OCI-LY1 (cell line): Measurements from ENCODE around the gene THRSP.
A peak's percentile ranks its signal among the peaks of the same experiment; 100 is the strongest.

ENCODE experiments used
- H2AFZ ChIP-seq: fragments of 200-600 bp; sonication (generic), shearing (Covaris generic); 2 replicates; pipeline ENCODE4 v1.6.0; 2014; ENCODE audit warnings: antibody characterized with exemption, mild to moderate bottlenecking, low read length
- H3F3A ChIP-seq: fragments of 200-600 bp; sonication (generic), shearing (Covaris generic); 2 replicates; pipeline ENCODE4 v1.6.0; 2014; ENCODE audit warnings: mild to moderate bottlenecking, antibody characterized with exemption, low read length, moderate library complexity; ENCODE audit not compliant: insufficient read depth
- H3K27ac ChIP-seq: fragments of 200-600 bp; sonication (generic); 2 replicates; pipeline ENCODE4 v1.5.1; 2014; ENCODE audit warnings: low read length, mixed run types, mild to moderate bottlenecking, low read depth; ENCODE audit not compliant: poor library complexity, severe bottlenecking
- H3K27me3 ChIP-seq: fragments of 200-600 bp; sonication (generic); 2 replicates; pipeline ENCODE4 v1.6.0; 2014; ENCODE audit warnings: antibody characterized with exemption, mild to moderate bottlenecking, low read length, moderate library complexity; ENCODE audit not compliant: insufficient read depth
- H3K36me3 ChIP-seq: fragments of 200-600 bp; sonication (generic); 2 replicates; pipeline ENCODE4 v1.6.1; 2014; ENCODE audit warnings: mild to moderate bottlenecking, antibody characterized with exemption, low read length, moderate library complexity, mixed read lengths; ENCODE audit not compliant: insufficient read depth
- H3K4me1 ChIP-seq: fragments of 200-600 bp; sonication (generic); 2 replicates; pipeline ENCODE4 v1.5.1; 2014; ENCODE audit warnings: mild to moderate bottlenecking, low read length, moderate library complexity; ENCODE audit not compliant: insufficient read depth, severe bottlenecking
- H3K4me2 ChIP-seq: fragments of 200-600 bp; sonication (generic), shearing (Covaris generic); 2 replicates; pipeline ENCODE4 v1.6.1; 2014; ENCODE audit warnings: low read length
- H3K4me3 ChIP-seq: fragments of 200-600 bp; sonication (generic); 2 replicates; pipeline ENCODE4 v1.5.1; 2014; ENCODE audit warnings: low read length, low read depth, mild to moderate bottlenecking, mixed read lengths; ENCODE audit not compliant: poor library complexity, severe bottlenecking
- H3K79me2 ChIP-seq: fragments of 200-600 bp; shearing (Covaris generic); 2 replicates; pipeline ENCODE4 v1.6.1; 2016; ENCODE audit warnings: mixed run types, low read length, mixed read lengths; ENCODE audit not compliant: insufficient read depth
- H3K9ac ChIP-seq: fragments of 200-600 bp; sonication (generic), shearing (Covaris generic); 2 replicates; pipeline ENCODE4 v1.6.1; 2014; ENCODE audit warnings: mild to moderate bottlenecking, low read length, mixed read lengths
- H3K9me2 ChIP-seq: fragments of 200-600 bp; sonication (generic), shearing (Covaris generic); 2 replicates; pipeline ENCODE4 v1.6.1; 2014; ENCODE audit warnings: low read depth, mild to moderate bottlenecking, low read length, mixed read lengths
- H3K9me3 ChIP-seq: fragments of 200-600 bp; shearing (Covaris generic); 2 replicates; pipeline ENCODE4 v1.6.1; 2014; ENCODE audit warnings: low read length, mixed read lengths
- H4K20me1 ChIP-seq: fragments of 200-600 bp; sonication (generic), shearing (Covaris generic); 2 replicates; pipeline ENCODE4 v1.6.0; 2016; ENCODE audit warnings: mild to moderate bottlenecking, low read length; ENCODE audit not compliant: insufficient read depth
- EZH2 ChIP-seq: fragments of 200-600 bp; sonication (generic), shearing (Covaris generic); IDR thresholded peaks from 2 replicates; pipeline ENCODE4 v1.8.0; 2017; ENCODE audit warnings: borderline replicate concordance, mixed run types, mild to moderate bottlenecking, antibody characterized with exemption, low read length, moderate library complexity, mixed read lengths
- TF ChIP-seq, protein P1 (sequence below): fragments of 200-600 bp; sonication (generic), shearing (Covaris generic); IDR thresholded peaks from 2 replicates; pipeline ENCODE4 v1.5.1; 2017; ENCODE audit warnings: mild to moderate bottlenecking, antibody characterized with exemption, low read length, moderate library complexity, mixed read lengths

THRSP gene

DNA sequence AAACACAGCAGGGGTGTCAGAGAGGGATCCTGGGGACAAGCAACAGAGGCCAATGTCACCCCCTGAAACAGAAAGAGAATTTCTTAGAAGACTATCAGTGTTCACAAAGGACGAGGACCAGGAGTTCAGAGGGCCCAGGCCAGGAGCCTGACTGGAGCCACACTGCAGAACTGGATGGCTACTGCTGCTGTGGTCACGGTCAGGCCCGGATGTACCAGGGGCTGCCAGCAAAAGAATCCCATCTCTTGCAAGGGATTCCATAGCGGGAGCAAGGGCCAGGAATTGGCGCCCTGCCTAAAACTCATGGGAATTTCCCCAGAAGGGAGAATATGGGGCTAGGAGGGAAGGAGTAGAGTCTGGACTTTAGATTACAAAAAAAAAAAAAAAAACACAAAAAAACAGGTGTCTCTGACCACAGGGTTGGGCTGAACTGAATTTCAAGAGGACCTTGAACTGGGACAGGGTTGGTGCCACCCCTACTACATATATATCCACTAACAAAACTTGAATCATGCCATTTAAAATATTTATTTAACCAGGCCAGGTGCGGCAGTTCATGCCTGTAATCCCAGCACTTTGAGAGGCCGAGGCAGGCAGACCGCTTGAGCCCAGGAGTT lies 24.9 kb upstream of the THRSP start:
- peaks cover 24% of the 10 kb centered on the region for H3K4me1 ChIP-seq
- no peaks in the 10 kb centered on the region for H3K9me3 ChIP-seq
- no peaks in the 10 kb centered on the region for H3K27me3 ChIP-seq
- no peaks in the 10 kb centered on the region for H3K9me2 ChIP-seq
- no peaks in the 10 kb centered on the region for H3F3A ChIP-seq
- H3K36me3 ChIP-seq, result no peaks in the 10 kb centered on the region
- no peak overlapping the region for H3K4me2 ChIP-seq
- no peak overlapping the region for H3K9ac ChIP-seq
- peak overlapping the region; percentile 60 for H3K27ac ChIP-seq
- no peak overlapping the region for H2AFZ ChIP-seq
- TF ChIP-seq, protein P1, sequence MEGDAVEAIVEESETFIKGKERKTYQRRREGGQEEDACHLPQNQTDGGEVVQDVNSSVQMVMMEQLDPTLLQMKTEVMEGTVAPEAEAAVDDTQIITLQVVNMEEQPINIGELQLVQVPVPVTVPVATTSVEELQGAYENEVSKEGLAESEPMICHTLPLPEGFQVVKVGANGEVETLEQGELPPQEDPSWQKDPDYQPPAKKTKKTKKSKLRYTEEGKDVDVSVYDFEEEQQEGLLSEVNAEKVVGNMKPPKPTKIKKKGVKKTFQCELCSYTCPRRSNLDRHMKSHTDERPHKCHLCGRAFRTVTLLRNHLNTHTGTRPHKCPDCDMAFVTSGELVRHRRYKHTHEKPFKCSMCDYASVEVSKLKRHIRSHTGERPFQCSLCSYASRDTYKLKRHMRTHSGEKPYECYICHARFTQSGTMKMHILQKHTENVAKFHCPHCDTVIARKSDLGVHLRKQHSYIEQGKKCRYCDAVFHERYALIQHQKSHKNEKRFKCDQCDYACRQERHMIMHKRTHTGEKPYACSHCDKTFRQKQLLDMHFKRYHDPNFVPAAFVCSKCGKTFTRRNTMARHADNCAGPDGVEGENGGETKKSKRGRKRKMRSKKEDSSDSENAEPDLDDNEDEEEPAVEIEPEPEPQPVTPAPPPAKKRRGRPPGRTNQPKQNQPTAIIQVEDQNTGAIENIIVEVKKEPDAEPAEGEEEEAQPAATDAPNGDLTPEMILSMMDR, result no peak
- TF ChIP-seq EZH2, result no peak
- no peaks in the 10 kb centered on the region for H4K20me1 ChIP-seq
- no peak overlapping the region for H3K4me3 ChIP-seq
- no peaks in the 10 kb centered on the region for H3K79me2 ChIP-seq

DNA sequence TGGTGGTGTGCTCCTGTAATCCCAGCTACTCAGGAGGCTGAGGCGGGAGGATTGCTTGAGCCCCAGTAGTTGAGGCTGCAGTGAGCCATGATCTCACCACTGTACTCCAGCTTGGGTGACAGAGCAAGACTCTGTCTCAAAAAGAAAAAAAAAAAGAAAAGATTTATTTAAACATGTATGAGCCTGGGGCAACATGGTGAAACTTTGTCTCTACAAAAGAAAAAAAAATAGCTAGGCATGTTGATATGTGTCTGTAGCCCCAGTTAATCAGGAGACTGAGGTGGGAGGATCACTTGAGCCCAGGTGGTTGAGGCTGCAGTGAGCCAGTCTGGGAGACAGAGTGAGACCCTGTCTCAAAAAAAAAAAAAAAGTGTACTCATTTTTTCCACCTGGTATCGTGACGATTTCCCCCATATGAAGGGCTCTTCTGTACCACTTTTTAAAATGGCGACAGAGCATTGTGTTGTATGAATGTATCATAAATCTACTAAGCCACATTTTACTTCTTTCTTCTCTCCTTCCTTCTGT lies 24.2 kb upstream of the THRSP start:
- peak overlapping the region; percentile 60 for H3K27ac ChIP-seq
- peak overlapping the region; percentile 37 for H3K4me2 ChIP-seq
- H3K4me1 ChIP-seq, result peaks cover 20% of the 10 kb centered on the region
- H2AFZ ChIP-seq, result peak overlapping the region; percentile 44
- no peaks in the 10 kb centered on the region for H3K27me3 ChIP-seq
- no peaks in the 10 kb centered on the region for H3K9me3 ChIP-seq
- H3K4me3 ChIP-seq, result peak overlapping the region; percentile 19
- TF ChIP-seq EZH2, result no peak
- TF ChIP-seq, protein P1, result no peak
- no peaks in the 10 kb centered on the region for H3K79me2 ChIP-seq
- H3K36me3 ChIP-seq, result no peaks in the 10 kb centered on the region
- peak overlapping the region; percentile 24; the same call in 1 of the 2 replicates for H3K9ac ChIP-seq
- H3K9me2 ChIP-seq, result no peaks in the 10 kb centered on the region
- no peaks in the 10 kb centered on the region for H3F3A ChIP-seq
- no peaks in the 10 kb centered on the region for H4K20me1 ChIP-seq

DNA sequence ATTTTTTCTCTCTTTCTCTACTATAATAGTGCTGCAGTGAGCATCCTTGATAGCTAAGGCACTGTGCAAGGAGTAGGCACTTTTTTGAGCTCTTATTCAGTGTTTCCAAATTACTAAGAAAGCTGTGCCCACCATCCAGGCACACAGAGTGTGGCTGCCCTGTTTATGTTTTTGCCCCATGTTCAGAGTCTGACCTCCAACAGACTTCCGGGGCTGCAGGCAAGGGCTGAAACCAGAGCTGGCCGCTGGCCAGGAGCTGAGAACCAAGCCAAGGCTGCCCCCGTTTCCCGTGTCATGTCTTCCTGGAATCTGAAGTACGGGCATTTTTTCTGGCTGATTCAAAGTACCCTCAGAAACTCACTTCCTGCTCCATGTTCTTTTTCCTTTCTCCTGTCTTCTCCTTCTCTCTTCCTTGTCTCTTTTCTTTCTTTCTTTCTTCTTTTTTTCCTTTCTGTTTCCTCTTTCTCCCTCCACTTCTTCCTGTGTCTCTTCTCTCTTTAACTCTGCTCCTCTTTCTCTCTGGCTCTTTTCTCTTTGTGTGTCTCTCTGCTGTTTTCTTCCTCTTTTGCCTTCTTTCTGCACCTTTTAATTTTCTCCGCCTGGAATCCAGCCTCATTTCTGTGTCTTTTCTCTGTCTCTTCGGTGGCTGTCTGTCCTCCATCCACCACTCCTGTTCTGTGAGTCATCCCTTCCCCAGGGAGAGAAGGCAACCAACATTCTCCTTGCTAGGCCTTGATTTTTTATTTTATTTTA lies 23.6 kb upstream of the THRSP start:
- H3K27me3 ChIP-seq, result no peaks in the 10 kb centered on the region
- H3K4me1 ChIP-seq, result peaks cover 19% of the 10 kb centered on the region
- H3K4me2 ChIP-seq, result peak overlapping the region; percentile 37
- no peaks in the 10 kb centered on the region for H4K20me1 ChIP-seq
- peak overlapping the region; percentile 60 for H3K27ac ChIP-seq
- TF ChIP-seq, protein P1, result no peak
- no peak for TF ChIP-seq EZH2
- no peaks in the 10 kb centered on the region for H3K9me3 ChIP-seq
- H3K4me3 ChIP-seq, result peak overlapping the region; percentile 19
- H3K9me2 ChIP-seq, result no peaks in the 10 kb centered on the region
- no peaks in the 10 kb centered on the region for H3F3A ChIP-seq
- H3K36me3 ChIP-seq, result no peaks in the 10 kb centered on the region
- H3K9ac ChIP-seq, result peak overlapping the region; percentile 24; the same call in 1 of the 2 replicates
- peak overlapping the region; percentile 44 for H2AFZ ChIP-seq
- no peaks in the 10 kb centered on the region for H3K79me2 ChIP-seq
